Hepatocyte (in vitro differentiated cells): ENCODE data around the gene CRYGA.

ENCODE experiments used
- CTCF ChIP-seq: fragments of 200-600 bp; sonication (generic); IDR thresholded peaks from 2 replicates; pipeline ENCODE4 v1.5.1; 2016; ENCODE audit warnings: antibody characterized with exemption, mild to moderate bottlenecking; ENCODE audit not compliant: poor library complexity
- EZH2 ChIP-seq: fragments of 200-600 bp; sonication (generic); IDR thresholded peaks from 2 replicates; pipeline ENCODE4 v1.6.1; 2016; ENCODE audit warnings: antibody characterized with exemption, mild to moderate bottlenecking, borderline replicate concordance
- EZH2phosphoT487 ChIP-seq: fragments of 200-600 bp; sonication (generic); IDR thresholded peaks from one replicate; pipeline ENCODE4 v1.6.1; 2018; ENCODE audit warnings: antibody characterized with exemption, mild to moderate bottlenecking, low read depth, moderate library complexity; ENCODE audit not compliant: unreplicated experiment, severe bottlenecking

GRCh38 chr2:208128136-208128535 is 35.3 kb downstream of the CRYGA start:
- TF ChIP-seq CTCF (no peak), EZH2 (no peak), EZH2phosphoT487 (no peak)
